Gastrocnemius medialis (tissue), 4 donors: ENCODE data around the gene CA6. TPM values are rescaled to one million over a fixed set of nuclear protein-coding genes. Genes with fewer than 3 reads are reported as not detected.

ENCODE experiments used
- ATAC-seq, 2 donors: fragments of 150-250 bp; one replicate each; pipeline ENCODE4 v1.9.1; 2016
- DNase-seq, 2 donors: peaks; one replicate each; pipeline ENCODE4 v3.0.0-alpha.2; 2019
- H3K27ac ChIP-seq, 4 donors: fragments of 200-600 bp; sonication (generic); 1 replicate in 1 of 4; 2 replicates in 3 of 4; pipeline ENCODE4 v1.5.1; 2016 to 2018; ENCODE audit warnings: mild to moderate bottlenecking in 2 of 4, moderate library complexity in 1 of 4
- H3K27me3 ChIP-seq, 3 donors: fragments of 200-600 bp; sonication (generic) in 2 of 3; 1 replicate in 1 of 3; 2 replicates in 2 of 3; pipeline versions ENCODE4 v1.5.1 to v1.6.0; 2016 to 2019; ENCODE audit warnings: mild to moderate bottlenecking in 1 of 3, moderate library complexity in 1 of 3
- H3K36me3 ChIP-seq, 2 donors: fragments of 200-600 bp; sonication (generic) in 1 of 2; one replicate each; pipeline ENCODE4 v1.5.1; 2017 to 2018
- H3K4me1 ChIP-seq, 2 donors: fragments of 200-600 bp; sonication (generic) in 1 of 2; one replicate each; pipeline ENCODE4 v1.5.1; 2016 to 2017; ENCODE audit warnings: mild to moderate bottlenecking in 2 of 2
- H3K4me3 ChIP-seq, 4 donors: fragments of 200-600 bp; sonication (generic) in 3 of 4; 1 replicate in 1 of 4; 2 replicates in 3 of 4; pipeline ENCODE4 v1.5.1; 2016 to 2019; ENCODE audit warnings: mild to moderate bottlenecking in 2 of 4
- H3K9me3 ChIP-seq, 3 donors: fragments of 200-600 bp; sonication (generic) in 2 of 3; 1 replicate in 1 of 3; 2 replicates in 2 of 3; pipeline ENCODE4 v1.5.1; 2016 to 2019
- POLR2A ChIP-seq, 2 donors: fragments of 450-650 bp; IDR thresholded peaks; one replicate each; pipeline ENCODE4 v1.6.1; 2017; ENCODE audit warnings: antibody characterized with exemption in 2 of 2, mild to moderate bottlenecking in 2 of 2, moderate library complexity in 2 of 2
- in situ Hi-C, 4 donors: fragments of 200-750 bp; cut with MboI; loops; one replicate each; pipeline versions ENCODE4 v1.15.0 to v1.8.0; 2017; ENCODE audit warnings: low sequenced_read_pairs in 4 of 4
- intact Hi-C: fragments of 100-400 bp; cut with DNase I; formaldehyde crosslinking; loops from one replicate; pipeline ENCODE4 v1.15.1; 2023; ENCODE audit warnings: low total_unique reads
- total RNA-seq, 4 donors: library from RNA; depleted of rRNA; stranded (reverse); fragments of >200 nt; gene quantifications; one replicate each; pipeline versions ENCODE4 v1.1.0 to v1.2.3, GENCODE V29; 2016
- TF ChIP-seq, protein P1 (sequence below), 5 experiments: fragments of 450-650 bp in 3 of 5; fragments of 200-600 bp in 2 of 5; sonication (generic) in 2 of 5; IDR thresholded peaks in 4 of 5; conservative IDR thresholded peaks in 1 of 5; 1 replicate in 4 of 5; 2 replicates in 1 of 5; pipeline ENCODE4 v1.5.1; 2016 to 2019; ENCODE audit warnings: antibody characterized with exemption in 5 of 5, mild to moderate bottlenecking in 3 of 5, moderate library complexity in 3 of 5

The CA6 gene
- total RNA-seq, 4 donors from 2014 or later: not detected

DNA sequence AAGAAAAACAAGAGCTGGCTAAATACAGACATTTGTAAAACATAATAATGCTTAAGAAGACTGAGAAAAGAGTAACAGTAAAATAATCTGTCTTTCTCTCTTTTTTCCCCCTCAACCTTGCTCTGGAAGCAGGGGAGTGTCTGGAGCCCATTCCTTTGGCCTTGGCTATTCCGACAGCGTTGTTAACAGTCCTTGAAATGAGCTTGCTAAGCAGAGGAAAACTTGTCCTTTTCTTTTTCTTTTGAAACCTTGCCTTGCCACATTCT lies 6.7 kb upstream of the CA6 start:
- DNase-seq (no peak), ATAC-seq (no peak)
- TF ChIP-seq, protein P1, sequence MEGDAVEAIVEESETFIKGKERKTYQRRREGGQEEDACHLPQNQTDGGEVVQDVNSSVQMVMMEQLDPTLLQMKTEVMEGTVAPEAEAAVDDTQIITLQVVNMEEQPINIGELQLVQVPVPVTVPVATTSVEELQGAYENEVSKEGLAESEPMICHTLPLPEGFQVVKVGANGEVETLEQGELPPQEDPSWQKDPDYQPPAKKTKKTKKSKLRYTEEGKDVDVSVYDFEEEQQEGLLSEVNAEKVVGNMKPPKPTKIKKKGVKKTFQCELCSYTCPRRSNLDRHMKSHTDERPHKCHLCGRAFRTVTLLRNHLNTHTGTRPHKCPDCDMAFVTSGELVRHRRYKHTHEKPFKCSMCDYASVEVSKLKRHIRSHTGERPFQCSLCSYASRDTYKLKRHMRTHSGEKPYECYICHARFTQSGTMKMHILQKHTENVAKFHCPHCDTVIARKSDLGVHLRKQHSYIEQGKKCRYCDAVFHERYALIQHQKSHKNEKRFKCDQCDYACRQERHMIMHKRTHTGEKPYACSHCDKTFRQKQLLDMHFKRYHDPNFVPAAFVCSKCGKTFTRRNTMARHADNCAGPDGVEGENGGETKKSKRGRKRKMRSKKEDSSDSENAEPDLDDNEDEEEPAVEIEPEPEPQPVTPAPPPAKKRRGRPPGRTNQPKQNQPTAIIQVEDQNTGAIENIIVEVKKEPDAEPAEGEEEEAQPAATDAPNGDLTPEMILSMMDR (IDR thresholded peaks at IDR 0.05 in 4 of 5, conservative IDR thresholded peaks at IDR 0.05 in 1 of 5): no peak
- TF ChIP-seq POLR2A (IDR thresholded peaks at IDR 0.05): no peak
- Histone ChIP-seq H3K27ac (no peak overlapping the region), H3K36me3 (no peaks in the 10 kb centered on the region), H3K4me3 (no peak overlapping the region), H3K4me1 (no peaks in the 10 kb centered on the region), H3K27me3 (no peaks in the 10 kb centered on the region), H3K9me3 (no peaks in the 10 kb centered on the region)
- intact Hi-C loops: no loop called here
- in situ Hi-C loops: loop anchor here in 1 of 4 donors (10.0 kb wide), 1 partner anchor 166 kb away; no protein-coding TSS in a partner anchor

DNA sequence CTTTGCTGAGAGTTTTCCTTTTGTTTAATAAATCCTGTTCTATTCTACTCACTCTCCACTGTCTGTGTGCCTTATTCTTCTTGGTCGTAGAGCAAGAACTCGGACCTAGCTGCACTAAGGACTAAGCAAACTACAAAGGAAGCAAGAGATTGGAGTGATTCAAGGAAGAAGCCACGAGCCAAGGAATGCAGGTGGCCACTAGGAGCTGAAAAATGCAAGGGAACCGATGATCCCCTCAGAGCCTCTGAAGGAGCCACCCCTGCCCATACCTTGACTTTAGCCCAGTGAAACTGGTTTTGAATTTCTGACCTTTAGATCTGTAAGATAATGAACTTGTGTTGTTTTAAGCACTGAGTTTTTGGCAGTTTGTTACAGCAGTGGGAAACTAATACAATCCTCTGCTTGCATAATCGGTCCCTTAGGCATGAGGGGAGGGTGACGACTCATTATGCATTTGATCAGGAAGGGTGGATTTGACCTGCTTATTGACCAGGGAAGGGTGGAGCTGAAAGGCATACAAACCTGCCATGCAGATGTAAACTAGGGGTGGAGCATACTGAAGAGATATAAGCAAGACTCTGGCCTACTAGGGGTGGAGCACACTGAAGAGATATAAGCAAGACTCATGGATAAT lies 6.2 kb upstream of the CA6 start:
- Histone ChIP-seq H3K4me1 (no peaks in the 10 kb centered on the region), H3K9me3 (no peaks in the 10 kb centered on the region), H3K36me3 (no peaks in the 10 kb centered on the region), H3K27me3 (no peaks in the 10 kb centered on the region), H3K4me3 (no peak overlapping the region), H3K27ac (no peak overlapping the region)
- DNase-seq (no peak), ATAC-seq (no peak)
- intact Hi-C loops: no loop called here
- in situ Hi-C loops: loop anchor here in 1 of 4 donors (10.0 kb wide), 1 partner anchor 165 kb away; no protein-coding TSS in a partner anchor
- TF ChIP-seq POLR2A (IDR thresholded peaks at IDR 0.05): no peak
- TF ChIP-seq, protein P1 (IDR thresholded peaks at IDR 0.05 in 4 of 5, conservative IDR thresholded peaks at IDR 0.05 in 1 of 5): no peak

DNA sequence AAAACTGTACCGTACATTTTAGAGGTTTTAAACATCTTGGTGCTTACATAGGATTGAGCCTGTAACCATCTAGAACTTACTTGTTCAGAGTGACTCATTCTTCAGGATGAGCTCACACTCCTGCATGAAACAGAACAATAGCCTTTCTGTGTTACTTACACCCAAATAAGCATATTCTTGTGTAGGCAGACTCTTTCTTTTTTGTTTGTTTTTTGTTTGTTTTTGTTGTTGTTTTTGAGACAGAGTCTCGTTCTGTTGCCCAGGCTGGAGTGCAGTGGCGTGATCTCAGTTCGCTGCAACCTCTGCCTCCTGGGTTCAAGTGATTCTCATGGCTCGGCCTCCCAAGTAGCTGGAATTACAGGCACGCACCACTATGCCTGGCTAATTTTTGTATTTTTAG lies 3.8 kb upstream of the CA6 start:
- Histone ChIP-seq H3K36me3 (no peaks in the 10 kb centered on the region), H3K27ac (no peak overlapping the region), H3K27me3 (no peaks in the 10 kb centered on the region), H3K4me1 (no peaks in the 10 kb centered on the region), H3K9me3 (no peaks in the 10 kb centered on the region), H3K4me3 (no peak overlapping the region)
- DNase-seq (no peak), ATAC-seq (no peak)
- TF ChIP-seq, protein P1 (IDR thresholded peaks at IDR 0.05 in 4 of 5, conservative IDR thresholded peaks at IDR 0.05 in 1 of 5): no peak
- no peak for TF ChIP-seq POLR2A (IDR thresholded peaks at IDR 0.05)
- in situ Hi-C loops (no loop called here), intact Hi-C loops (no loop called here)

DNA sequence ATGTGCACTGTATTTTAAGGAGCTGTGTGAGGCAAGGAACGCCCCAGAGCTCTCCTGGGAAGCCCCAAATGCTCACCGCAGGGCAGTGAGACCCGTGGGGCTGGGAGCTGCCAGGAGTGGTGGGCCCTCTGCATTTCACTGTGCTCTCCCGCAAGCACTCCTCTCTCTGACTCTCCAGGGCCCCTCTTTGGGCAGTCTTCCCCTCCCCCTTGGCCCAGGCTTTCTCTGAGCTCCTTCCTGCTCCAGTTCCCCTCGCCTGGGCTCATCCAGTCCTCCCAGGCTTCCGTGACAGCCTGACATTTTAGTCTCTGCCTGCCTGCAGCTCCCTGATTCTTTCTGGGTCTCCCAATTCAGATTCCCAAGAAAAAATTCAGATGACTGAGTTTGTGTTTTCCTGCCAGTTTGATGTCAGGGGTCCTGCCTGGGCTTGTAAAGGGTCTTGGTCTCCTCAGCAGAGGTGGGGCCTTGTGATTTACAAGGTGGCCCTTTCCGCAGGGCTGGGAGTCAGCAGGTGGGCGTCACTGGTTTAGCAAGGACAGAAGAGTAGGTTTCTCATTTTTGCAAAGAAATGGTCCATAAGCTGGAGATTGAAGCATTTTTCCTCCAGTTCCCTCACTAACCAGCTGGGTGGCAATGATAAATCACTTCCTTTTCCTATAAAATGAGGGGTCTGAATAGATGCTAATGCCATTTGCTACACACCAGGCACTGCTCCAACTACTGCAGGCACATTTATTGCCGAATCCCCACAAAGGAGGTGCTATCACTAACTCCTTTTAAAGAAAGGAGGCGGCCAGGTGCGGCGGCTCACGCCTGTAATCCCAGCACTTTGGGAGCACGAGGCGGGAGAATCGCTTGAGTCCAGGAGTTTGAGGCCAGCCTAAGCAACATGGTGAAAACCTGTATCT lies 1.9 kb upstream of the CA6 start:
- H3K36me3 ChIP-seq: no peaks in the 10 kb centered on the region
- no peak for ATAC-seq
- intact Hi-C loops (no loop called here), in situ Hi-C loops (no loop called here)
- H3K27ac ChIP-seq: no peak overlapping the region
- no peak for DNase-seq
- H3K27me3 ChIP-seq: no peaks in the 10 kb centered on the region
- no peaks in the 10 kb centered on the region for H3K4me1 ChIP-seq
- TF ChIP-seq POLR2A (IDR thresholded peaks at IDR 0.05): no peak
- TF ChIP-seq, protein P1 (IDR thresholded peaks at IDR 0.05 in 4 of 5, conservative IDR thresholded peaks at IDR 0.05 in 1 of 5): no peak
- H3K9me3 ChIP-seq: no peaks in the 10 kb centered on the region
- H3K4me3 ChIP-seq: no peak overlapping the region
